Astrocyte of the spinal cord (primary cell): ENCODE data around the gene SQOR.
A peak's percentile ranks its signal among the peaks of the same experiment; 100 is the strongest.

Experiments
- DNase-seq: peaks from one replicate; pipeline ENCODE4 v3.0.0; 2011; ENCODE audit warnings: low read depth, low spot score
- H3K4me3 ChIP-seq: 2 replicates; pipeline ENCODE4 v1.5.1; 2011; ENCODE audit warnings: low read depth, mild to moderate bottlenecking, low read length, moderate library complexity
- CTCF ChIP-seq: IDR thresholded peaks from 2 replicates; pipeline ENCODE4 v1.5.1; 2012; ENCODE audit warnings: low read depth, mild to moderate bottlenecking, low read length, inconsistent platforms
- in situ Hi-C: cut with HindIII; loops from 2 replicates; pipeline ENCODE4 v1.10.0; 2017; ENCODE audit warnings: low sequenced_read_pairs

SQOR gene

DNA sequence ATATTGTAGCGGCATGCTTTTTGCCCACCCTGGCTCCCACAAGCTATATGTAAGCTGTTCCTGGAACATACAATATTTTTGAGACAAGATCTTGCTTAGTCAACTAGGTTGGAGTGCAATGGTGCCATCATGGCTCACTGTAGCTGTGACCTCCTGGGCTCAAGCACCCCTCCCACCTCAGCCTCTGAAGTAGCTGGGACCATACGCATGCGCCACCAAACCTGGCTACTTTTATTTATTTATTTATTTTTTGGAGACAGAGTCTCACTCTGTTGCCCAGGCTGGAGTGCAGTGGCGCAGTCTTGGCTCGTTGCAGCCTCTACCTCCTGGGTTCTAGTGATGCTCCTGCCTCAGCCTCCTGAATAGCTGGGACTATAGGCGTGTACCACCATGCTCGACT, 6.7 kb upstream of the SQOR start:
- no peak overlapping the region for H3K4me3 ChIP-seq
- in situ Hi-C loops: no loop called here
- TF ChIP-seq CTCF: no peak
- DNase-seq: no peak

GRCh38 chr15:45630917-45631691, 3.7 kb upstream of the SQOR start:
- H3K4me3 ChIP-seq: peak overlapping the region; percentile 1
- no peak for TF ChIP-seq CTCF
- peak; percentile 84 for DNase-seq
- in situ Hi-C loops: no loop called here

- H3K4me3 ChIP-seq: peak overlapping the region; percentile 1
- no peak for TF ChIP-seq CTCF
- DNase-seq: peak; percentile 20
- in situ Hi-C loops: no loop called here
These were observed 3.1 kb upstream of the SQOR start for GRCh38 chr15:45631776-45632175.

DNA sequence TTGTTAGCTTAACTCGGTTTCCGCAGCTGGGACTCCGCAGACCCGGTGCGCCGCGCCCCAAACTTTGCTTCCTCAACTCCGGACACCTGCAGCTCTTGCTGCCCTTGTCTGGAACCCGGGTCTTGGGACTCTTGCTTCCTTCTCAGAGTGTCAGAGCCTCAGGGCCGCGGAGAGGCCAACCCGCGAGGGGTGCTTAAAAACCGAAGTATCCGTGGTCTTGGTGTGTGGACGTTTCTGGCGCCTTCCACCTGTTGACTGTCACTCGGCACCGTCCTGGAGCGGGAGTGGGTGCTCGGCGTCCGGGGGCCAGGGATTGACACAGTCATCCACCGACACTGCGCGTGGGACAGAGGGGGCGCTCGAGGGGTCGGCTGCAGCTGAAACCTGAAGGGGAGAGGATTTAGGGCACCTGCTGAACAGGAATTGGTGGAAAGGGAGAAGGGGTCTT, 386 bp downstream of the SQOR start:
- in situ Hi-C loops: no loop called here
- peak; percentile 57 for TF ChIP-seq CTCF
- no peak for DNase-seq
- peak overlapping the region; percentile 63 for H3K4me3 ChIP-seq

DNA sequence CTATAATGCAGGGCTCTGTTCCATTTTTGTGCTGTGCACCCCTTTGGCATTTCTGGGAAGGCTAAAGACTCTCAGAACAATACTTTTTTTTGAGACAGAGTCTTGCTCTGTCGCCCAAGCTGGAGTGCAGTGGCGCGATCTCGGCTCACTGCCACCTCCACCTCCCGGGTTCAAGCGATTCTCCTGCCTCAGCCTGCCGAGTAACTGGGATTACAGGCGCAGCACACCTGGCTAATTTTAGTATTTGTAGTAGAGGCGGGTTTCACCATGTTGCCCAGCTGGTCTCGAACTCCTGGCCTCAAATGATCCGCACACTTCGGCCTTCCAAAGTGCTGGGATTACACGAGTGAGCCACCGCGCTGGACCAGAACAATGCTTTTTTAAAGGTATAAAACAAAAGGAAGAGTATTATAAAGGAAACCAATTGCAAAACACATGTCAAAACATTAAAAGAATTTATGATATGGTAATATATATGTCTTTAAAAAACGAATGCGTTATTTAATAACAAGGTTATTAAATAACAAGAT, 999 bp downstream of the SQOR start:
- TF ChIP-seq CTCF: no peak
- no peak for DNase-seq
- in situ Hi-C loops: no loop called here
- peak overlapping the region; percentile 63 for H3K4me3 ChIP-seq

DNA sequence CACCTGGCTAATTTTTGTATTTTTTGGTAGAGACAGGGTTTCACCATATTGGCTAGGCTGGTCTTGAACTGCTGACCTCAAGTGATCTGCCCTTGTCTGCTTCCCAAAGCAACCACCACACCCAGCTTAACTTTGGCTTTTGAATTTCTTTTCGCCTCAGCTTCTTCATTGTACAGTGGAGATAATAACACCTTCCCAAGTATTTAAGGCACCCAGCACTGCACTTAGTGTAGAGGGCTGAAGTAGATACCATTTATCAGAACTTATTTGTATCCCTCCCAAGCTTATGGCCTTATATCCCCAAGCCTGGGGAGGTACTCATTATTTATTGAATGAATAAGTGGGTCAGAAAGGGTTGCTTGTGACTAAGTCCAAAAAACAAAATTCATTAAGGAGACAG, 2.3 kb downstream of the SQOR start:
- no peak for DNase-seq
- no peak for TF ChIP-seq CTCF
- in situ Hi-C loops: no loop called here
- no peak overlapping the region for H3K4me3 ChIP-seq
